SW480 (cell line): ENCODE measurements around the gene NBR1.
"Not testable (repeated sequence)": the region's sequence is repeated elsewhere in the genome, so short reads cannot be mapped to it uniquely, and the experiment has no call there.

Experiments
- DNase-seq: peaks from one replicate; pipeline ENCODE4 v3.0.0-alpha.2; 2016; ENCODE audit warnings: low spot score

Gene NBR1

GRCh38 chr17:43170766-43171585 lies at the start of gene NBR1:
NBR1 (plus strand) TSS chr17:43171214; CDS start chr17:43175800, 4,586 bp downstream.
- DNase-seq = peak; percentile 98

GRCh38 chr17:43125133-43125966 lies 45.7 kb upstream of the NBR1 start, which contains the start of gene BRCA1:
BRCA1 (minus strand) TSS chr17:43125364; CDS start chr17:43124096, 1,268 bp downstream.
- DNase-seq = peak; percentile 100

- peak; percentile 33 for DNase-seq
These were observed 44.8 kb upstream of the NBR1 start for GRCh38 chr17:43125967-43126910.

GRCh38 chr17:43126911-43127290 lies 44.1 kb upstream of the NBR1 start:
- no peak for DNase-seq

GRCh38 chr17:43127333-43127876 lies 43.6 kb upstream of the NBR1 start:
- not testable (repeated sequence) for DNase-seq

- no peak for DNase-seq
These were observed 41.4 kb upstream of the NBR1 start for GRCh38 chr17:43129671-43130010.

GRCh38 chr17:43132117-43132516 lies 38.9 kb upstream of the NBR1 start:
- no peak for DNase-seq

GRCh38 chr17:43133439-43133838 lies 37.6 kb upstream of the NBR1 start:
- not testable (repeated sequence) for DNase-seq

- DNase-seq = no peak
These were observed 36.1 kb upstream of the NBR1 start for GRCh38 chr17:43134774-43135453.

GRCh38 chr17:43135454-43135819 lies 35.6 kb upstream of the NBR1 start:
- no peak for DNase-seq

GRCh38 chr17:43136574-43136973 lies 34.4 kb upstream of the NBR1 start:
- DNase-seq = not testable (repeated sequence)

- not testable (repeated sequence) for DNase-seq
These were observed 32.5 kb upstream of the NBR1 start for GRCh38 chr17:43138531-43138930.

GRCh38 chr17:43140396-43141332 lies 30.4 kb upstream of the NBR1 start:
- no peak for DNase-seq

GRCh38 chr17:43142153-43142552 lies 28.9 kb upstream of the NBR1 start:
- DNase-seq = no peak

GRCh38 chr17:43143201-43143600 lies 27.8 kb upstream of the NBR1 start:
- DNase-seq = no peak

- DNase-seq = no peak
These were observed 24.4 kb upstream of the NBR1 start for GRCh38 chr17:43146649-43147048.

GRCh38 chr17:43151880-43152456 lies 19.0 kb upstream of the NBR1 start:
- no peak for DNase-seq

GRCh38 chr17:43153197-43153835 lies 17.7 kb upstream of the NBR1 start:
- not testable (repeated sequence) for DNase-seq

- DNase-seq = no peak
These were observed 15.3 kb upstream of the NBR1 start for GRCh38 chr17:43155666-43156065.
